Duodenal mucosa (tissue), 2 donors: ENCODE results near the gene UXT.
A peak's percentile ranks its signal among the peaks of the same experiment; 100 is the strongest.
"Not testable (repeated sequence)": the region's sequence is repeated elsewhere in the genome, so short reads cannot be mapped to it uniquely, and the experiment has no call there.

Experiments used
- H3K27ac ChIP-seq: one replicate; pipeline ENCODE4 v1.7.0; 2013; ENCODE audit warnings: low read depth, low read length
- H3K27me3 ChIP-seq, 2 donors: one replicate each; pipeline ENCODE4 v1.7.0; 2013; ENCODE audit warnings: low read length in 2 of 2, control low read depth in 1 of 2; ENCODE audit not compliant: insufficient read depth in 2 of 2, control insufficient read depth in 1 of 2
- H3K36me3 ChIP-seq, 2 donors: one replicate each; pipeline ENCODE4 v1.7.0; 2013; ENCODE audit warnings: low read length in 2 of 2, control low read depth in 1 of 2; ENCODE audit not compliant: insufficient read depth in 2 of 2, control insufficient read depth in 1 of 2
- H3K4me1 ChIP-seq, 2 donors: one replicate each; pipeline ENCODE4 v1.7.0; 2013; ENCODE audit warnings: low read length in 2 of 2, control low read depth in 1 of 2; ENCODE audit not compliant: insufficient read depth in 2 of 2, control insufficient read depth in 1 of 2
- H3K4me3 ChIP-seq, 2 donors: one replicate each; pipeline ENCODE4 v1.7.0; 2013; ENCODE audit warnings: low read length in 2 of 2, low read depth in 1 of 2
- H3K9ac ChIP-seq, 2 donors: one replicate each; pipeline ENCODE4 v1.7.0; 2013; ENCODE audit warnings: low read length in 2 of 2, low read depth in 1 of 2
- H3K9me3 ChIP-seq, 2 donors: one replicate each; pipeline ENCODE4 v1.7.0; 2013; ENCODE audit warnings: low read length in 2 of 2, control low read depth in 1 of 2; ENCODE audit not compliant: control insufficient read depth in 1 of 2

Gene UXT

DNA sequence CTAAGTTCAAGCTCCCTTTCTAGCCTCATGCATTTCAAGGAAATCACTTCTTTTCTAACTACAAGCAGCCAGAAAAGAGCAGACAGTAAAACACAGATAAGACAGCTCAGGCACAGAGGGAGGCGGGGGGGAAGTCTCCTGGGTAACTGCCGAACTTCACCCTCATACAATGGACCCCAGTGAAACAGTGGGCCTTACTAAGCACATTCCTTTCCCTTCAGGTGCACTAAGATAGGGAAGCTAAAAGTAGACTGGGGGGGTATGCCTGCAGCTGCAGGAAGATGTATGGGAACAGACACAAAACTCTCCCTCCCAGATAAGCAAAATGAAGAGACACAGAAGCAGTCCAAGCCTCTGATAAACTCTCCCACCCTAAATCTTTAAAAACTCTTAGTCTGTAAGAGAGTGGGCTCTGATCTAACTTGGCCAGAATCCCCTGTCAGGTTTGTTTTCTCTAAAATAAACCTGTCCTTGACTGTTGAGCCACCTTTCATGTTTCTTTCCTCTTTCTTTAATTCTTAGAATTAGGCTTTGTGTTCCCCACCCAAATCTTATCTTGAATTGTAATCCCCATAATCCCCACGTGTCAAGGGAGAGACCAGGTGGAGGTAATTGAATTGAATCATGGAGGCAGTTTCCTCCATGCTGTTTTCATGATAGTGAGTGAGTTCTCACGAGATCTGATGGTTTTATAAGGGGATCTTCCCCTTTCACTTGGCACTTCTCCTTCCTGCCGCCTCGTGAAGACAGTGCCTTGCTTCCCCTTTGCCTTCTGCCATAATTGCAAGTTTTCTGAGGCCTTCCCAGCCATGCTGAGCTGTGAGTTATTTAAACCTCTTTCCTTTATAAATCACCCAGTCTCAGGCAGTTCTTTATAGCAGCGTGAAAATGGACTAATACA lies 17.2 kb upstream of the UXT start:
- not testable (repeated sequence) for H3K9me3 ChIP-seq, H3K27me3 ChIP-seq, H3K27ac ChIP-seq, H3K4me3 ChIP-seq, H3K9ac ChIP-seq, H3K36me3 ChIP-seq, H3K4me1 ChIP-seq

DNA sequence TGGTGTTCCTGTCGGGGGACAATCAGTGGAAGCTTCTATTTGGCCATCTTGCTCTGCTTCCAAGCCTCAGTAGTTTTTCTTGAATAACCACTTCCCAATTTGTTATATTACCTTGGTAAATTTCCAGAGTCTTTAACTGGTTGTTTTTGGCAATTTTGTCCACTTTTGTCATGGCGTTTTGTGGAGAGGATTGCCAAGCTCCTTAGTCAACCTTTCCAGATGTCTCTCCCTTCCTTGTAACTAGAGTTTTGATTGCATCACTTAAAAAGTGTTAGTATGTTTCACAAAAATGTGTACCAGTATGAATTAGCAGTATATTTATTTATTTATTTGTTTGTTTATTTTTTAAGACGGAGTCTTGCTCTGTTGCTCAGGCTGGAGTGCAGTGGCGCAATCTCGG lies 15.8 kb upstream of the UXT start:
- H3K9me3 ChIP-seq, result no peaks in the 10 kb centered on the region
- H3K27ac ChIP-seq, result no peak overlapping the region
- H3K4me3 ChIP-seq, result no peak overlapping the region
- no peaks in the 10 kb centered on the region for H3K36me3 ChIP-seq
- H3K4me1 ChIP-seq, result no peaks in the 10 kb centered on the region
- H3K27me3 ChIP-seq, result no peaks in the 10 kb centered on the region
- no peak overlapping the region for H3K9ac ChIP-seq

DNA sequence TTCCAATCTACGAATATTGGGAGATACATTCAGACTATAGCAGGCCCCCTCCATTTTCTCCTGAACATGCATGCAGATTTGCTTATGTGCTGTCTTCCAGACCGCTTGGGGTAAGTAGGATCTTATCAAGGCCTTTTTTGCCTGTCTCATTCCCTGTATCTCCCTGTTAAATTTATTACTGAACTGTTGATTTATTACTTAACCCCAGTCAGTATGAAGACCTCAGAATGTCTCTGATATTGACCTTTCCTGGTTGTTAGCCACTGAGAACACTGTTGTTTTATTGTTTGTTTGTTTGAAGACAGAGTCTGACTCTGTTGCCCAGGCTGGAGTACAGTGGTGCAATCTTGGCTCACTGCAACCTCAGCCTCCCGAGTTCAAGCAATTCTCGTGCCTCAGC lies 6.8 kb upstream of the UXT start:
- not testable (repeated sequence) for H3K9me3 ChIP-seq, H3K9ac ChIP-seq, H3K27ac ChIP-seq, H3K4me1 ChIP-seq, H3K27me3 ChIP-seq, H3K4me3 ChIP-seq, H3K36me3 ChIP-seq

DNA sequence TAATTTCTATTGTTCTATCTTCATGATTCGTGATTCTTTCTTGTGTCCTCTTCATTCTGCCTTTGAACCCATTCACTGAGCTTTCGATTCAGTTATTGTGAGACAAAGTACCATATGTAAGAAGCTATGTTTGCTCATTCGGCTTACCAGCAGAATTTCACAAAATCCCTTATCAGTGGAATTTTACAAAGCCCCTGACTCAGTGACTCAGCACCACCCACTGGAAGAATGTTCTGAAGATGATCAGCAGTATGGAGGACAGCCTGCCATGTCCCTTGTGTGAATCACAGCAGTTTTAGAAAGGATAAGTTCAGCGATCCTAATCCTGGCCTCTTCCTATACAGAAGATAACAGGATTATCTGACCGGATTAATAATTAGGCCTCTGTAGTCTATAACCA lies 5.8 kb upstream of the UXT start:
- Histone ChIP-seq H3K4me3 (no peak overlapping the region), H3K9me3 (no peaks in the 10 kb centered on the region), H3K9ac (no peak overlapping the region), H3K27ac (no peak overlapping the region), H3K4me1 (no peaks in the 10 kb centered on the region), H3K36me3 (no peaks in the 10 kb centered on the region), H3K27me3 (no peaks in the 10 kb centered on the region)

DNA sequence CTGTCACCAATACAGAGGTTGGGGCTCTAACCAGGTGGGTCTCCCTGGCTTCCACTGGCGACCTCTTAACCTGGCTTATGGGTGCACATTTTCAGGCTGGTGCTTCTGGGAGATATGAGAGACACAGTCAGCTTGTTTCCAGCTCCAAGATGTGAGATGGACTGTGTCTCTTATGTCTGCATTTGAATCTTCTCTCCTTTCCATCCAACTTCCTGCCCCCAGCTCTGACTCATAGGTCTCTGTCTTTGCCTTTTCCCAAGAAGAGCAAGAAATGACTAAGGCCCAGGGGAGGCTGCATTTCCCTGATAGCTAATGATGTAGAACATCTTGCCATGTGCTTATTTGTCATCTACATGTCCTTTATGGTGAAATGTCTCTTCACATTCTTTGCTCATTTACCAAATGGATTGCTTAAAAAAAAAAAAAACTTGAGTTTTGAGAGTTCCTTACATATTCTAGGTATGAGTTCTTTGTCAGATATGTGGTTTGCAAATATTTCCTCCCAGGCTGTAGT lies 3.2 kb upstream of the UXT start:
- Histone ChIP-seq H3K27me3 (no peaks in the 10 kb centered on the region), H3K4me3 (no peak overlapping the region), H3K9ac (no peak overlapping the region), H3K27ac (no peak overlapping the region), H3K36me3 (peaks cover 5 to 6% of the 10 kb centered on the region in 2 donors), H3K9me3 (no peaks in the 10 kb centered on the region), H3K4me1 (peaks cover 0 to 4% of the 10 kb centered on the region in 2 donors)

DNA sequence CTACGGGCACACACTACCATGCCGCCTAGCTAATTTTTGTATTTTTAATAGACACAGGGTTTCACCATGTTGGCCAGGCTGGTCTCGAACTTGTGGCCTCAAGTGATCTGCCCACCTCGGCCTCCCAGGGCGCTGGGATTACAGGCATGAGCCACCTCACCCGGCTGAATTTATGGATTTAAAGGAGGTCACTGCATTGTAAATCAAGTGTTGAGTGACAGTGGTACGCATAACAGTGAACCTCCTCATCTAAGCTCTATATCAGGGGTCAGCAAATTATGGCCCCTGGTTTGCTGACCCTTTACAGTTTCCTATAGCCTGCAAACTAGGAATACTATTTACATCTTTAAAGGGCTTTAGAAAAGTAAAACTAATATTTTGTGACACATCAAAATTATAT lies 2.6 kb upstream of the UXT start:
- Histone ChIP-seq H3K27ac (no peak overlapping the region), H3K4me3 (no peak overlapping the region), H3K9me3 (no peaks in the 10 kb centered on the region), H3K27me3 (no peaks in the 10 kb centered on the region), H3K36me3 (peaks cover 11 to 12% of the 10 kb centered on the region in 2 donors), H3K9ac (no peak overlapping the region), H3K4me1 (peaks cover 0 to 4% of the 10 kb centered on the region in 2 donors)

DNA sequence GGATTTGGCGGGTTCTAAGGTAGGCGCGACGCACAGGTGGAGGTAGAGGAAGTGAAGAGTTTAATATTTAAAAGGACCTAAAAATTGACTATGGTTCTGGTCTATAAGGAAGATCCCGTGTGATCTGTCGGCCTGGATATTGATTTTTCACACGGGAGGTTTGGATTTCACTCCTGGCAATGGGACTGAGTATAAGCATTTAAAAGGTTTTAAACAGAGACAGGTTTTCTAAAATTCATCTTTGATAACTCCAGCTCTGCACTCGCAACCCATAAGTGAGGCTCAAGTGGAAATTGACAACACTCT lies 394 bp upstream of the UXT start:
- Histone ChIP-seq H3K27ac (peak overlapping the region; percentile 32), H3K4me1 (peaks cover 0 to 4% of the 10 kb centered on the region in 2 donors), H3K36me3 (peaks cover 11 to 26% of the 10 kb centered on the region in 2 donors), H3K9me3 (no peaks in the 10 kb centered on the region), H3K9ac (peak overlapping the region in 1 of 2 donors; percentile 96), H3K4me3 (peak overlapping the region; percentile 73 to 88), H3K27me3 (no peaks in the 10 kb centered on the region)

DNA sequence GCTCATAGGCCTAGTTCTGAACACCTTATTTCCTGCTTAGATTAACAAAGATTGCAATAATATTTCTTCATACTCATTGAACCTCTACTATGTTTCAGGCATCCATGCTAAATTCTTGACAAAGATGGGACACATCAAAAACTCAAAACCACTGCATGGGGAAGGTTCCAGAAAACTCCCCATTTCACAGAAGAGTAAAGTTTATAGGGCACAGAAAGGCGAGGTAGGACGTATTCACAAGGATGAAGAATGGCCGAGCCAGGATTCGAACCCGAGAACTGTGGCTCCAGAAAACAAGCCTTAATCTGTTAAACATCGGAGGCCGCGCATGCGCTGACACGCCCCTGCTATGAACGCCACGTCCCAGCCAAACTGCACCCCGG lies 688 bp downstream of the UXT start:
- Histone ChIP-seq H3K36me3 (peaks cover 11 to 28% of the 10 kb centered on the region in 2 donors), H3K9me3 (no peaks in the 10 kb centered on the region), H3K9ac (peak overlapping the region; percentile 38 to 96), H3K4me1 (peaks cover 0 to 4% of the 10 kb centered on the region in 2 donors), H3K27ac (peak overlapping the region; percentile 98), H3K27me3 (no peaks in the 10 kb centered on the region), H3K4me3 (peak overlapping the region; percentile 73 to 88)

DNA sequence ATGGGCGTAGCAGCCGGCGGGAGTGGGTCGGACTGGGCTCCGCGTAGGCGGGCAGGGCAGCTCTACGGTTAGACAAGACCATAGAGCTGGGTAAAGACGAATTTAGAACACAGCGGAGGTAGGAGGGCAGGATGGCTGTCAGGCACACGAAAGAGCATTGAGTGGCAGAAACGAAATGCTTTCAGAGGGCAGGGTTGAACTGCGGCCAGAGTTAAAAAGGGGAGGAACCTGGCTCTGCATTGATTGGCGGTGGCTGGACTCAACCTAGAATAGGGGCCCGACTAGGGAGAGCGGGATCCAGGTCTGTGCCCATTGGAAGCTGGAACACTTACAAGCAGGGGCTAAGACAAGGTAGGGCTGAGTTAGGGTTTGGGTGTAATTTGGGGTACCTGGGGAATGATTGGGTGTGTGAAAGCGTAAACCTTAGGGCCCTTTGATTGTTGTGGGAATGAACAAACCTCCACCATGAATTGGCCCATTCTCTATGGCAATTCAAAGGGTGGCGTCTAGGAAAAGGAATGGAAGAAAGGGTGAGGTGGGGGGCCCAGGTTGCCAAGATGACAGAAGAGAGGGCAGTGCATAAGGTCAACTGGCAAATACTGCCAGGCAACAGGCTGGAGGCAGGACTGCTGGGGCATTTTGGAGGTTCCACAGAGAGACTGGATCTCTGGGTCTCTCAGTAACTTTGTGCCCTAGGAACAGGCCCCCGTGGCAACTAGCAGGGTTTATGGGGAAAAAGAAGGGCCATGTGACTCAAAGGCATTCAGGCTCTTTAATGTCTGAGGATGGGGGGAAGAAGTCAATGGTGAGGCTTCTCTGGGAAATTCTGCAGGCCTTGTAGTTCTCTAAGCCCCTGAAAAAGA lies 7.7 kb downstream of the UXT start:
- H3K9ac ChIP-seq, result peak overlapping the region; percentile 59 to 63
- H3K9me3 ChIP-seq, result no peaks in the 10 kb centered on the region
- H3K27ac ChIP-seq, result peak overlapping the region; percentile 63
- H3K27me3 ChIP-seq, result no peaks in the 10 kb centered on the region
- peaks cover 19 to 21% of the 10 kb centered on the region in 2 donors for H3K4me1 ChIP-seq
- peaks cover 0 to 20% of the 10 kb centered on the region in 2 donors for H3K36me3 ChIP-seq
- H3K4me3 ChIP-seq, result peak overlapping the region; percentile 68 to 73
